HepG2 (cell line): ENCODE data around the gene PIGR. TPM values are rescaled to one million over a fixed set of nuclear protein-coding genes. Genes with fewer than 3 reads are reported as not detected.

Experiments
- DMAP1 ChIP-seq: IDR thresholded peaks from 2 replicates; pipeline ENCODE4 v1.6.1; 2016
- KAT7 ChIP-seq: IDR thresholded peaks from 2 replicates; pipeline ENCODE4 v1.6.1; 2018; ENCODE audit warnings: borderline replicate concordance, missing compliant biosample characterization
- RBM39 ChIP-seq: fragments of 200-400 bp; formaldehyde crosslinking; IDR thresholded peaks from one replicate; pipeline ENCODE4 v1.6.1; 2018; ENCODE audit warnings: antibody characterized with exemption, mild to moderate bottlenecking, low read depth, low read length; ENCODE audit not compliant: poor library complexity, severe bottlenecking
- SMAD1 ChIP-seq: sonication (generic); formaldehyde crosslinking; IDR thresholded peaks from 2 replicates; pipeline ENCODE4 v1.4.0; 2020; ENCODE audit warnings: missing genetic modification reagents, low read depth, mild to moderate bottlenecking, borderline replicate concordance
- TBX3 ChIP-seq: fragments of 450-650 bp; IDR thresholded peaks from 2 replicates; pipeline ENCODE4 v1.6.1; 2017; ENCODE audit warnings: antibody characterized with exemption, mild to moderate bottlenecking, inconsistent platforms, borderline replicate concordance
- polyA plus RNA-seq, 8 experiments: library from polyadenylated mRNA; depleted of rRNA in 3 of 8; stranded (reverse) in 7 of 8; unstranded in 1 of 8; fragments of >200 nt; fragmentation: Illumina TruSeq in 4 of 8; extraction: Trizol in 4 of 8; gene quantifications; 2 replicates each; pipeline versions ENCODE4 v1.2.1 to v1.2.3, GENCODE V29; 2011 to 2016; ENCODE audit warnings: low read depth in 4 of 8, missing spikeins in 1 of 8, mixed read lengths in 1 of 8; ENCODE audit not compliant: insufficient read depth in 1 of 8
- total RNA-seq, 5 experiments: library from RNA; depleted of rRNA; stranded (reverse); fragments of >200 nt; fragmentation: Illumina TruSeq; extraction: Trizol; gene quantifications; 2 replicates each; pipeline ENCODE4 v1.2.3, GENCODE V29; 2016; ENCODE audit warnings: low read depth in 1 of 5
- TF ChIP-seq, protein P1 (sequence below): sonication (generic); formaldehyde crosslinking; IDR thresholded peaks from 2 replicates; pipeline ENCODE4 v1.4.0; 2020; ENCODE audit warnings: missing genetic modification reagents, borderline replicate concordance
- TF ChIP-seq, protein P2 (sequence below): sonication (generic); formaldehyde crosslinking; conservative IDR thresholded peaks from 2 replicates; pipeline ENCODE4 v1.4.0; 2020; ENCODE audit warnings: missing genetic modification reagents
- TF ChIP-seq, protein P3 (sequence below): sonication (generic); formaldehyde crosslinking; IDR thresholded peaks from 2 replicates; pipeline ENCODE4 v1.4.0; 2020; ENCODE audit warnings: mild to moderate bottlenecking, missing genetic modification reagents
- TF ChIP-seq, protein P4 (sequence below): fragments of 450-650 bp; IDR thresholded peaks from 2 replicates; pipeline ENCODE4 v1.6.1; 2017; ENCODE audit warnings: mild to moderate bottlenecking

Gene PIGR
- total and polyA plus RNA-seq, 2 of the 13 experiments (the other 11 are each of a cell fraction or from before 2014, with no cell fraction given), result not detected

DNA sequence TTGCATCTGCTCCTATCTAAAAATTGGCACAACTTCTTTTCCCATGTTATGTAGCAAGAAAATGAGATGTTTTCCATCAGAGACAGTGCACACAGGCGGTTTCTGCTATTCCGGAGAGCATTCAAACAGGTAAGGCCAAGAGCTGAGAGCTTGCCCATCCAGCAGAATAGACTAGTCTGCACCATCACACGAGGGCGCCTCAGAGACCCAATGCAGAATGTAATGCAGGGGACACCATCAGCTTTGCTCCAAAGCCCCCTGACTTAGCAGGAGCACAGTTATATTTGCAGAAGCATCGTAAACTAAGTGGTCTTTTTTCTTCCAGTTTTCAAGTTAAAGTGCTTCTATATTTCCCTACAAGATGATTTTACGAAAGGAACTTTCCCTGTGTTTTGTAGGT lies 44.3 kb downstream of the PIGR start (continued):
- TF ChIP-seq, protein P1, sequence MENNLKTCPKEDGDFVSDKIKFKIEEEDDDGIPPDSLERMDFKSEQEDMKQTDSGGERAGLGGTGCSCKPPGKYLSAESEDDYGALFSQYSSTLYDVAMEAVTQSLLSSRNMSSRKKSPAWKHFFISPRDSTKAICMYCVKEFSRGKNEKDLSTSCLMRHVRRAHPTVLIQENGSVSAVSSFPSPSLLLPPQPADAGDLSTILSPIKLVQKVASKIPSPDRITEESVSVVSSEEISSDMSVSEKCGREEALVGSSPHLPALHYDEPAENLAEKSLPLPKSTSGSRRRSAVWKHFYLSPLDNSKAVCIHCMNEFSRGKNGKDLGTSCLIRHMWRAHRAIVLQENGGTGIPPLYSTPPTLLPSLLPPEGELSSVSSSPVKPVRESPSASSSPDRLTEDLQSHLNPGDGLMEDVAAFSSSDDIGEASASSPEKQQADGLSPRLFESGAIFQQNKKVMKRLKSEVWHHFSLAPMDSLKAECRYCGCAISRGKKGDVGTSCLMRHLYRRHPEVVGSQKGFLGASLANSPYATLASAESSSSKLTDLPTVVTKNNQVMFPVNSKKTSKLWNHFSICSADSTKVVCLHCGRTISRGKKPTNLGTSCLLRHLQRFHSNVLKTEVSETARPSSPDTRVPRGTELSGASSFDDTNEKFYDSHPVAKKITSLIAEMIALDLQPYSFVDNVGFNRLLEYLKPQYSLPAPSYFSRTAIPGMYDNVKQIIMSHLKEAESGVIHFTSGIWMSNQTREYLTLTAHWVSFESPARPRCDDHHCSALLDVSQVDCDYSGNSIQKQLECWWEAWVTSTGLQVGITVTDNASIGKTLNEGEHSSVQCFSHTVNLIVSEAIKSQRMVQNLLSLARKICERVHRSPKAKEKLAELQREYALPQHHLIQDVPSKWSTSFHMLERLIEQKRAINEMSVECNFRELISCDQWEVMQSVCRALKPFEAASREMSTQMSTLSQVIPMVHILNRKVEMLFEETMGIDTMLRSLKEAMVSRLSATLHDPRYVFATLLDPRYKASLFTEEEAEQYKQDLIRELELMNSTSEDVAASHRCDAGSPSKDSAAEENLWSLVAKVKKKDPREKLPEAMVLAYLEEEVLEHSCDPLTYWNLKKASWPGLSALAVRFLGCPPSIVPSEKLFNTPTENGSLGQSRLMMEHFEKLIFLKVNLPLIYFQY (CRISPR knock-in tag), result no peak
- TF ChIP-seq KAT7 (CRISPR knock-in tag) (no peak), DMAP1 (CRISPR knock-in tag) (no peak), SMAD1 (CRISPR knock-in tag) (no peak), TBX3 (no peak), RBM39 (no peak)
- TF ChIP-seq, protein P2, sequence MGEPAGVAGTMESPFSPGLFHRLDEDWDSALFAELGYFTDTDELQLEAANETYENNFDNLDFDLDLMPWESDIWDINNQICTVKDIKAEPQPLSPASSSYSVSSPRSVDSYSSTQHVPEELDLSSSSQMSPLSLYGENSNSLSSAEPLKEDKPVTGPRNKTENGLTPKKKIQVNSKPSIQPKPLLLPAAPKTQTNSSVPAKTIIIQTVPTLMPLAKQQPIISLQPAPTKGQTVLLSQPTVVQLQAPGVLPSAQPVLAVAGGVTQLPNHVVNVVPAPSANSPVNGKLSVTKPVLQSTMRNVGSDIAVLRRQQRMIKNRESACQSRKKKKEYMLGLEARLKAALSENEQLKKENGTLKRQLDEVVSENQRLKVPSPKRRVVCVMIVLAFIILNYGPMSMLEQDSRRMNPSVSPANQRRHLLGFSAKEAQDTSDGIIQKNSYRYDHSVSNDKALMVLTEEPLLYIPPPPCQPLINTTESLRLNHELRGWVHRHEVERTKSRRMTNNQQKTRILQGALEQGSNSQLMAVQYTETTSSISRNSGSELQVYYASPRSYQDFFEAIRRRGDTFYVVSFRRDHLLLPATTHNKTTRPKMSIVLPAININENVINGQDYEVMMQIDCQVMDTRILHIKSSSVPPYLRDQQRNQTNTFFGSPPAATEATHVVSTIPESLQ (CRISPR knock-in tag), result no peak
- TF ChIP-seq, protein P3, sequence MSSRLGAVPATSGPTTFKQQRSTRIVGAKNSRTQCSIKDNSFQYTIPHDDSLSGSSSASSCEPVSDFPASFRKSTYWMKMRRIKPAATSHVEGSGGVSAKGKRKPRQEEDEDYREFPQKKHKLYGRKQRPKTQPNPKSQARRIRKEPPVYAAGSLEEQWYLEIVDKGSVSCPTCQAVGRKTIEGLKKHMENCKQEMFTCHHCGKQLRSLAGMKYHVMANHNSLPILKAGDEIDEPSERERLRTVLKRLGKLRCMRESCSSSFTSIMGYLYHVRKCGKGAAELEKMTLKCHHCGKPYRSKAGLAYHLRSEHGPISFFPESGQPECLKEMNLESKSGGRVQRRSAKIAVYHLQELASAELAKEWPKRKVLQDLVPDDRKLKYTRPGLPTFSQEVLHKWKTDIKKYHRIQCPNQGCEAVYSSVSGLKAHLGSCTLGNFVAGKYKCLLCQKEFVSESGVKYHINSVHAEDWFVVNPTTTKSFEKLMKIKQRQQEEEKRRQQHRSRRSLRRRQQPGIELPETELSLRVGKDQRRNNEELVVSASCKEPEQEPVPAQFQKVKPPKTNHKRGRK (CRISPR knock-in tag), result no peak
- TF ChIP-seq, protein P4, sequence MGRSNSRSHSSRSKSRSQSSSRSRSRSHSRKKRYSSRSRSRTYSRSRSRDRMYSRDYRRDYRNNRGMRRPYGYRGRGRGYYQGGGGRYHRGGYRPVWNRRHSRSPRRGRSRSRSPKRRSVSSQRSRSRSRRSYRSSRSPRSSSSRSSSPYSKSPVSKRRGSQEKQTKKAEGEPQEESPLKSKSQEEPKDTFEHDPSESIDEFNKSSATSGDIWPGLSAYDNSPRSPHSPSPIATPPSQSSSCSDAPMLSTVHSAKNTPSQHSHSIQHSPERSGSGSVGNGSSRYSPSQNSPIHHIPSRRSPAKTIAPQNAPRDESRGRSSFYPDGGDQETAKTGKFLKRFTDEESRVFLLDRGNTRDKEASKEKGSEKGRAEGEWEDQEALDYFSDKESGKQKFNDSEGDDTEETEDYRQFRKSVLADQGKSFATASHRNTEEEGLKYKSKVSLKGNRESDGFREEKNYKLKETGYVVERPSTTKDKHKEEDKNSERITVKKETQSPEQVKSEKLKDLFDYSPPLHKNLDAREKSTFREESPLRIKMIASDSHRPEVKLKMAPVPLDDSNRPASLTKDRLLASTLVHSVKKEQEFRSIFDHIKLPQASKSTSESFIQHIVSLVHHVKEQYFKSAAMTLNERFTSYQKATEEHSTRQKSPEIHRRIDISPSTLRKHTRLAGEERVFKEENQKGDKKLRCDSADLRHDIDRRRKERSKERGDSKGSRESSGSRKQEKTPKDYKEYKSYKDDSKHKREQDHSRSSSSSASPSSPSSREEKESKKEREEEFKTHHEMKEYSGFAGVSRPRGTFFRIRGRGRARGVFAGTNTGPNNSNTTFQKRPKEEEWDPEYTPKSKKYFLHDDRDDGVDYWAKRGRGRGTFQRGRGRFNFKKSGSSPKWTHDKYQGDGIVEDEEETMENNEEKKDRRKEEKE, result no peak
